GM20000 (cell line): Measurements from ENCODE around the gene BANF2.

Experiments
- DNase-seq: peaks from one replicate; pipeline ENCODE4 v3.0.0; 2012; ENCODE audit warnings: low spot score
- TF ChIP-seq, protein P1 (sequence below): IDR thresholded peaks from 2 replicates; pipeline ENCODE4 v1.5.1; 2012; ENCODE audit warnings: mild to moderate bottlenecking, control low read depth; ENCODE audit errors: extremely low read depth, missing control alignments

The BANF2 gene

DNA sequence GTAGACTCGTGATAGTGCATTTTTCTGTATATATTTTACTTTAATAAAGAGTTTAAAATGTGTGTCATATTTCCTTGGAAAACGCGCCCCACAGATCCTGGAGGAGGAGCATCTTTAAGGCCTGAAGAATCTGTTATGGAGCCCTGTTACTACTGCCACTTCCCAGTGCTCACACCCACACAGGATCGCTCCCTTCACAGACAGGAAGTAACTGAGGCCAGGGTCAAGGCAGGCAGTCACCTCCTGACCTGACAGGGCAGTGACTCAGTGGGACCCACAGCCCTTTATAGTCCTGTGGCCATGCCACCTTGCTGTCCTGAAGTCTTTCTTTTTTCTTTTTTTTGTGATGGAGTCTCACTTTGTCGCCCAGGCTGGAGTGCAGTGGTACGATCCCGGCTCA, 26.7 kb upstream of the BANF2 start:
- no peak for DNase-seq
- TF ChIP-seq, protein P1, sequence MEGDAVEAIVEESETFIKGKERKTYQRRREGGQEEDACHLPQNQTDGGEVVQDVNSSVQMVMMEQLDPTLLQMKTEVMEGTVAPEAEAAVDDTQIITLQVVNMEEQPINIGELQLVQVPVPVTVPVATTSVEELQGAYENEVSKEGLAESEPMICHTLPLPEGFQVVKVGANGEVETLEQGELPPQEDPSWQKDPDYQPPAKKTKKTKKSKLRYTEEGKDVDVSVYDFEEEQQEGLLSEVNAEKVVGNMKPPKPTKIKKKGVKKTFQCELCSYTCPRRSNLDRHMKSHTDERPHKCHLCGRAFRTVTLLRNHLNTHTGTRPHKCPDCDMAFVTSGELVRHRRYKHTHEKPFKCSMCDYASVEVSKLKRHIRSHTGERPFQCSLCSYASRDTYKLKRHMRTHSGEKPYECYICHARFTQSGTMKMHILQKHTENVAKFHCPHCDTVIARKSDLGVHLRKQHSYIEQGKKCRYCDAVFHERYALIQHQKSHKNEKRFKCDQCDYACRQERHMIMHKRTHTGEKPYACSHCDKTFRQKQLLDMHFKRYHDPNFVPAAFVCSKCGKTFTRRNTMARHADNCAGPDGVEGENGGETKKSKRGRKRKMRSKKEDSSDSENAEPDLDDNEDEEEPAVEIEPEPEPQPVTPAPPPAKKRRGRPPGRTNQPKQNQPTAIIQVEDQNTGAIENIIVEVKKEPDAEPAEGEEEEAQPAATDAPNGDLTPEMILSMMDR = no peak

DNA sequence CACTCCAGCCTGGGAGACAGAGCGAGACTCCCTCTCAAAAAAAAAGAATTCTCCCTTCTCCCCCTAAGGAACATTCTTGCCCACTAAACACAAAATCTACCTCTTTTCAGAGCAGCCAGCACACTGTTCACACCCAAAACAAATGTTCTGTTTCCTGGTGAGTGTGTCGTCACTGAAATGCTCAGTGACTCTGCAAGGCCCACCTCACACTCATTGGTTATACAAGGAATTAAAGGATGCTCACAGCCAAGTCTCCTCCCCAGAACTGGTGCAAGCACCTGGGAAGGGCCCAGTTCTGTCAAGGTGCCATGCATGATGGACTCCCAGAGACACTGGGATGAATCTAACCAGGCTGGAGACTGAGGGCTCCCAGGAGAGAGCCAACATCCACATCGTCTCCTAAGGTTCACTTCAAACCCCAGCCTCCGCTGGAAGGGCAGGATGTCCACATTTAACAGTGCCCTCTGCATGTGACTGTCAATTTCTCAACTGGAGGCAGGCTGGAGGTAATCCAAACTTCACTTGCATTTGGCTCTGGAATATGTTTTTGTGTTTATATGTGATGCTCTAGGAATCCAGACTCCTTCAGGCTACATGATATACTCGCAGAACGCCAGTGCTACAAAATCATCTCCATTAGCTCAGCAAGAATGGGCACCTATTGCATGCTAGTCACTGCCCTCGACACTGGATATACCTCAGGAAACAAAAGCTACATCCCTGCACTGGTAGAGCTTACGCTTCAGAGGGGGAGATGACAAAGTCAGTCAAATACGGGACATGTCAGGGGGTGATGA, 24.8 kb upstream of the BANF2 start:
- TF ChIP-seq, protein P1 = no peak
- DNase-seq = no peak

DNA sequence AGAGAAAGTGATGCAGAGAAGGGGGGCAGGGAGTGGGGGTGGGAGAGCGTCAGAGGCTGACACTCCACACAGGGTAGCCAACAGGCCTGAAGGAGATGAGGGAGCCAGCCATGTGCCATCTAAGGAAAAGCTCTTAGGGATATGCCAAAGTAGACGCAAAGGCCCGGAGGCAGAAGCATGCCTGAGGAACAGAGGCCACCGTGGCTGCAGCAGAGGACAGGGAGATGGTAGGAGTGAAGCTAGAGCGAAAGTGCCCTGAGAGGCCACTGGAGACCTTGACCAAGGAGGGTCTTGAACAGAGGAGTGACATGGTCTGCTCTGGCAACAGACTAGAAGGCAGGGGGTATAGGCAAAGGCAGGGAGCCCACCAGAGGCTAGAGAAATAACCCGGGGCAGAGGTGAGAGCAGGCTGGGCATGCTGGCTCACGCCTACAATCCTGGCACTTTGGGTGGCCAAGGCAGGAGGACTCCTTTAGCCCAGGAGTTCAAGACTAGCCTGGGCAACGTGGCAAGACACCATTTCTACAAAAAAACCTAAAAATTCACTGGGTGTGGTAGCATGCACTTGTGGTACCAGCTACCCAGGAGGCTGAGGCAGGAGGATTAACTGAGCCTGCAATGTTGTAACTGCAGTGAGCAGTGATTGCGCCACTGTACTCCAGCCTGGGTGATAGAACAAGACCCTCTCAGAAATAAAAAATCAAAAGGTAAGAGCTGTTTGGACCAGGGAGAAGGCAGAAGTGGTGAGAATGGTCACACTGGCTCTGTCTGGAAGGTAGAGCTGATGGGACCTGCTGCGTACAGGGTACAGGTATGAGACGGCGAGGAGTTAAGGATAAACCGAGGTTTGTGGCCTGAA, 24.0 kb upstream of the BANF2 start:
- no peak for DNase-seq
- TF ChIP-seq, protein P1 = no peak

DNA sequence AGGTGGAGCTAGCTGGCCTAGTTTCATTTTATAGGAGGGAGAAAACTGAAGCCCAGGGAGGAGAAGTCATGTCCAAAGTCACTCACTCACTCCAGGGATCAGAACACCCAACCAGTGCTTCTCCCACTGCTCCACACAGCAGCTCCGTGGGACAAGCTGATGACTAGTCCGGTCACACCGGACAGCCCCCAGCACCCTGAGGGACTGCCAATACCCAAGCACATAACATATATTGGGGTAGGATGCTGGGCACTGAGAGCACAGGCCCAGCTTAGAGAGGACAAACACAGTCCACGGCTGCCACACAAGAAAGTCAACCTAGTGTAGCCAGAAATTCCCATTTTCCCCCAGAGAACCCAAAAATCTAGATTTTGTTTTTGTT, 23.4 kb upstream of the BANF2 start:
- no peak for DNase-seq
- TF ChIP-seq, protein P1 = no peak

DNA sequence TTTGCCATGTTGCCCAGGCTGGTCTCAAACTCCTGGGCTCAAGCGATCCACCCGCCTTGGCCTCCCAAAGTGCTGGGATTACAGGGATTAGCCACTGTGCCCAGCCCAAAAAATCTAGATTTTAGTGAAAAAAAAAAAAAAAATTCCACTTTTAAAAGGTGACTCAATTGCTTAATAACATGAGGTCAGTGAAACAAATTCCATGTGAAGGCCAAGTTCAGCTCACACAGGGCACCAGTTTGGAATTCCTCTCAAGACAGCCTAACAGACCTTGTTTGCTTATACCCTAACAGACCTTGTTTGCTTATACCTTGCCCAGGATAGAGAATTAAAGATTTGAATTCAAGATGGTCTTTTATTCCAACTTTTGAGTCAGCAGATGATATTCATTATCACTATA, 22.8 kb upstream of the BANF2 start:
- no peak for DNase-seq
- TF ChIP-seq, protein P1 = no peak

DNA sequence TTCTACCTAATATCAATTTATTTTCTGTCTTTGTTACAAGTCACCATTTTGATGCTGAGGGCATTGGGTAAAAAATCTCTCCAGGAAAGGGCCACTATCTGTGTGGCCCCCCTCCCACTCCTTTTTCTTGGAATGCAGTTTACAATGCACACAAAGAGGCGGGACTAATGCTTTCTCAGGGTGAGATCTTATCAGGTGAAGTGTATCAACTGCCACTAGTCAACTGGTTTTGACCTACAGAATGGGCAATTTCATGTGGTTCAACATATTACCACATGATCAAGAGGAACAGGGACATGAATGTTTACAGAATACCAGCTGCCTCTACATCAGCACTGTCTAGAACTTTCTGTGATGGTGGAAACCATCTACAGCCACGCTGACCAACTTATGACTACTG, 21.5 kb upstream of the BANF2 start:
- DNase-seq = no peak
- TF ChIP-seq, protein P1 = no peak

DNA sequence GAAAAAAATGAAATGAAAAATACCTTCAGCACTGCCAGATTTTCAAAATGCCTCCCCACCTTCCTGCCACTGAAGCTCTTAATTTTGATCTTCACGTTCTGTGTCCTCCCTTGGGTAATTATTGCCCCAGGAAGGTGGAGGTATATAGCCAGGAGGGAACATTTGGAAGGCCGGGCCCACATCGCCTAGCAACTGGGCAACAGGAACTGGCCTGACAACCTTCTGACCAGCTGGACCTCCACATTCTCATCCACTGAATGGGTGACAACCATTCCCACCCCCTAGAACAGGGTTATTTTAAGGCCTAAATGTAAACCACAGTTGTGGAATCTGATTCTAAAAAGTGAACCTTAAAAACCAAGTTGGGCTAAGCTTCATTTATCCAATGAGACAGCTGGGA, 20.9 kb upstream of the BANF2 start:
- no peak for DNase-seq
- TF ChIP-seq, protein P1 = no peak
